Endothelial cell of umbilical vein (primary cell): ENCODE results near the gene CAPN2. TPM values are rescaled to one million over a fixed set of nuclear protein-coding genes. Genes with fewer than 3 reads are reported as not detected.

ENCODE experiments used
- BruUV-seq: library from RNA; stranded (reverse); fragments of 400-500 nt; replicated peaks from 2 replicates; lab custom pipeline; 2021; lab: Mats Ljungman, UMichigan
- CTCF ChIA-PET: fragments of 300-600, 350-600 bp; sonication (Branson Sonifier 250); formaldehyde crosslinking; loops from one replicate; lab custom pipeline; 2021; ENCODE audit warnings: antibody characterized with exemption, inconsistent platforms; lab: Charles Lee
- POLR2A ChIA-PET: fragments of 300-600, 350-600 bp; sonication (Branson Sonifier 250); formaldehyde crosslinking; loops from one replicate; lab custom pipeline; 2021; ENCODE audit warnings: antibody characterized with exemption, inconsistent platforms; lab: Charles Lee
- DNase-seq: peaks from one replicate; pipeline ENCODE4 v3.0.0-alpha.2; 2011; ENCODE audit warnings: low read depth, low spot score
- FAIRE-seq: peaks from 2 replicates; lab custom pipeline; 2011; peaks lifted over from hg19 to GRCh38; lab: Jason Lieb, UNC
- H2AFZ ChIP-seq: 2 replicates; pipeline ENCODE4 v1.6.0; 2012; ENCODE audit warnings: low read depth, low read length, control low read depth, inconsistent platforms
- H3K27ac ChIP-seq: 2 replicates; pipeline ENCODE4 v1.5.1; 2011; ENCODE audit warnings: low read depth, mild to moderate bottlenecking, control low read depth, low read length, moderate library complexity; ENCODE audit not compliant: insufficient read depth
- H3K27me3 ChIP-seq, 2 experiments: 2 replicates each; pipeline versions ENCODE4 v1.6.0 to v1.6.1; 2011; ENCODE audit warnings: low read length in 2 of 2, mixed read lengths in 1 of 2; ENCODE audit not compliant: control insufficient read depth in 2 of 2, insufficient read depth in 2 of 2
- H3K36me3 ChIP-seq, 2 experiments: 2 replicates in 1 of 2; 3 replicates in 1 of 2; pipeline ENCODE4 v1.5.1; 2011; ENCODE audit warnings: low read length in 2 of 2, mild to moderate bottlenecking in 1 of 2, moderate library complexity in 1 of 2; ENCODE audit not compliant: control insufficient read depth in 2 of 2, insufficient read depth in 2 of 2; ENCODE audit errors: extremely low read depth in 1 of 2
- H3K4me1 ChIP-seq: 3 replicates; pipeline ENCODE4 v1.5.1; 2011; ENCODE audit warnings: mild to moderate bottlenecking, low read length; ENCODE audit not compliant: control insufficient read depth, insufficient read depth; ENCODE audit errors: extremely low read depth
- H3K4me2 ChIP-seq: 2 replicates; pipeline ENCODE4 v1.6.1; 2011; ENCODE audit warnings: low read length, control low read depth, mixed read lengths; ENCODE audit not compliant: insufficient read depth
- H3K4me3 ChIP-seq, 3 experiments: fragments of 200-600 bp in 1 of 3; sonication (generic), shearing (Covaris generic) in 1 of 3; replicated peaks in 1 of 3; 2 replicates each; pipeline ENCODE4 v1.5.1; 2011 to 2016; ENCODE audit warnings: control low read depth in 3 of 3, low read length in 3 of 3, mild to moderate bottlenecking in 2 of 3, inconsistent platforms in 1 of 3, low read depth in 1 of 3, moderate library complexity in 1 of 3; ENCODE audit not compliant: insufficient read depth in 1 of 3
- H3K79me2 ChIP-seq: 2 replicates; pipeline ENCODE4 v1.6.0; 2012; ENCODE audit warnings: low read length, inconsistent platforms; ENCODE audit not compliant: control insufficient read depth, insufficient read depth
- H3K9ac ChIP-seq: replicated peaks from 2 replicates; pipeline ENCODE3; 2011; ENCODE audit warnings: low read length, control low read depth; ENCODE audit not compliant: insufficient read depth; ENCODE audit errors: extremely low read depth
- H3K9me1 ChIP-seq: replicated peaks from 3 replicates; pipeline ENCODE4 v1.6.0; 2011; ENCODE audit warnings: mild to moderate bottlenecking, low read length; ENCODE audit not compliant: control insufficient read depth, insufficient read depth; ENCODE audit errors: extremely low read depth
- H3K9me3 ChIP-seq: replicated peaks from 2 replicates; pipeline ENCODE4 v1.5.1; 2012; ENCODE audit warnings: low read length, inconsistent platforms; ENCODE audit not compliant: control insufficient read depth, insufficient read depth
- H4K20me1 ChIP-seq: replicated peaks from 2 replicates; pipeline ENCODE3; 2011; ENCODE audit warnings: mild to moderate bottlenecking, low read length; ENCODE audit not compliant: control insufficient read depth, insufficient read depth; ENCODE audit errors: extremely low read depth
- EZH2 ChIP-seq: IDR thresholded peaks from 2 replicates; pipeline ENCODE4 v1.6.1; 2012; ENCODE audit warnings: borderline replicate concordance, low read depth, mild to moderate bottlenecking, moderate library complexity, low read length, inconsistent platforms; ENCODE audit not compliant: severe bottlenecking
- FOS ChIP-seq: IDR thresholded peaks from 2 replicates; pipeline ENCODE4 v1.6.1; 2011; ENCODE audit warnings: mild to moderate bottlenecking, low read length, moderate library complexity, borderline replicate concordance; ENCODE audit not compliant: insufficient read depth
- GATA2 ChIP-seq: IDR thresholded peaks from 2 replicates; pipeline ENCODE4 v1.7.0; 2011; ENCODE audit warnings: low read depth, mild to moderate bottlenecking, moderate library complexity, mixed read lengths, low read length; ENCODE audit not compliant: insufficient read length, insufficient read depth
- JUN ChIP-seq: IDR thresholded peaks from 2 replicates; pipeline ENCODE4 v1.6.1; 2011; ENCODE audit warnings: borderline replicate concordance, low read depth; ENCODE audit not compliant: insufficient read length, insufficient read depth
- MYC ChIP-seq: IDR thresholded peaks from one replicate; pipeline ENCODE4 v1.6.1; 2011; ENCODE audit warnings: mild to moderate bottlenecking, low read depth, low read length
- POLR2A ChIP-seq: IDR thresholded peaks from 2 replicates; pipeline ENCODE4 v1.6.1; 2012; ENCODE audit warnings: low read depth, mild to moderate bottlenecking, control low read depth, low read length
- POLR2AphosphoS5 ChIP-seq: IDR thresholded peaks from 2 replicates; pipeline ENCODE4 v1.6.1; 2012; ENCODE audit warnings: low read depth, mild to moderate bottlenecking, control low read depth, low read length, moderate library complexity; ENCODE audit not compliant: insufficient read depth
- dilution Hi-C: fragments of 300-500 bp; cut with MboI; formaldehyde crosslinking; loops from one replicate; pipeline ENCODE4 v1.15.0; 2019; ENCODE audit warnings: low sequenced_read_pairs; ENCODE audit not compliant: extremely low pct_ligation_motif_present
- intact Hi-C: fragments of 100-400 bp; cut with micrococcal nuclease; formaldehyde crosslinking; loops from one replicate; pipeline ENCODE4 v1.10.0; 2022
- polyA plus RNA-seq, 4 experiments: library from polyadenylated mRNA; depleted of rRNA in 3 of 4; stranded (reverse) in 3 of 4; unstranded in 1 of 4; fragments of >200 nt; gene quantifications; 2 replicates each; pipeline versions ENCODE4 v1.2.1 to v1.2.3, GENCODE V29; 2011 to 2012; ENCODE audit warnings: missing spikeins in 1 of 4
- total RNA-seq: library from RNA; stranded (reverse); gene quantifications from 2 replicates; pipeline ENCODE4 v1.2.3, GENCODE V29; 2021
- TF ChIP-seq, protein P1 (sequence below): IDR thresholded peaks from 2 replicates; pipeline ENCODE4 v1.6.1; 2011; ENCODE audit not compliant: insufficient read depth, insufficient read length
- TF ChIP-seq, protein P2 (sequence below), 2 donors: IDR thresholded peaks; 1 replicate in 1 of 2; 2 replicates in 1 of 2; pipeline ENCODE4 v1.5.1; 2011; ENCODE audit warnings: low read length in 2 of 2, mild to moderate bottlenecking in 2 of 2, moderate library complexity in 2 of 2, control low read depth in 1 of 2, inconsistent platforms in 1 of 2, low read depth in 1 of 2; ENCODE audit not compliant: insufficient read depth in 1 of 2; ENCODE audit errors: extremely low read depth in 1 of 2

CAPN2 gene
- total and polyA plus RNA-seq, 2 donors (not counting 3 experiments of a cell fraction or from before 2014, with no cell fraction given) = 110 to 420 TPM

- Histone ChIP-seq H3K27ac (no peak overlapping the region), H3K36me3 (peaks cover 22 to 30% of the 10 kb centered on the region in 2 experiments), H3K4me3 (no peak overlapping the region), H3K9me1 (no peaks in the 10 kb centered on the region), H3K4me1 (peaks cover 56% of the 10 kb centered on the region), H3K79me2 (peaks cover 98% of the 10 kb centered on the region), H3K4me2 (no peak overlapping the region), H4K20me1 (no peaks in the 10 kb centered on the region), H3K9me3 (no peaks in the 10 kb centered on the region), H2AFZ (no peak overlapping the region), H3K9ac (no peak overlapping the region), H3K27me3 (no peaks in the 10 kb centered on the region)
- no peak for DNase-seq
- intact Hi-C loops = no loop called here
- BruUV-seq = no TSS peak
- no peak for FAIRE-seq
- TF ChIP-seq POLR2A (no peak), GATA2 (no peak), MYC (no peak), JUN (no peak)
- TF ChIP-seq, protein P1, sequence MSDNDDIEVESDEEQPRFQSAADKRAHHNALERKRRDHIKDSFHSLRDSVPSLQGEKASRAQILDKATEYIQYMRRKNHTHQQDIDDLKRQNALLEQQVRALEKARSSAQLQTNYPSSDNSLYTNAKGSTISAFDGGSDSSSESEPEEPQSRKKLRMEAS = no peak
- dilution Hi-C loops = no loop called here
- ChIA-PET CTCF (interaction anchor here (1.2 to 2.9 kb wide), 7 partner anchors 8 to 93 kb away, joined by 3 to 13 read pairs (median 5); no protein-coding TSS in a partner anchor), POLR2A (no interaction called here)
Observed at GRCh38 chr1:223718850-223719249, 6.5 kb downstream of the CAPN2 start.

DNA sequence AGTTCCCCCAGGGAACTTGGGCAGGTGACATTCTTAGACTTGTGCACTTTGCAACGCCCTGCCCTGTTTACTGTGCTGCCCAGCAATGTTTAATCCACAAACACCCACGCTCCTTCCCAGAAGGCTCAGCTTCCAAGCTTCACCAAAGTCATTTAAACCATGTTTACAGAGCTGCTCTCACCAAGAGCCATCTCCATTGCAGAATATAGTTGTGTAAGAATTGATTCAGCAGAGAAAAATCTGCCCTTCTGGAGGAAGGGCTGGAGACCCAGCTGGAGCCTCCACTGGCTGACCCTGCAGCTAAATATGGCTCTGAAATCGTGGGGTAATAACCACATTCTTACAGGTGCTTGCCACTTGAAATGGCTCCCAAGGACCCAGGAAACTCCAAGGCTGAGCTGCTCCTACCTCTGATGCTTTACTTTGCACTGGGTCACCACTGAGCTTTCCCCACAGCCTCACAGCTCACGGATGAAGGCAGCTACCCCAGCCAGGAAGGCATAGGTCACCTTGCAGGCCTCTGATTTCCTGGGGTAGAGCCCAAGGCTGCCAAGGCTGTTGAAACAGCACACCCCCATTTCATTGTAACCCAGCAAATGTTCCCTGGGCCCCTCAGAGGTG is 8.7 kb downstream of the CAPN2 start:
- no peaks in the 10 kb centered on the region for H3K27me3 ChIP-seq
- intact Hi-C loops = no loop called here
- no peak overlapping the region for H2AFZ ChIP-seq
- H3K9me1 ChIP-seq = no peaks in the 10 kb centered on the region
- peaks cover 92% of the 10 kb centered on the region for H3K79me2 ChIP-seq
- TF ChIP-seq POLR2A = no peak
- TF ChIP-seq, protein P2, sequence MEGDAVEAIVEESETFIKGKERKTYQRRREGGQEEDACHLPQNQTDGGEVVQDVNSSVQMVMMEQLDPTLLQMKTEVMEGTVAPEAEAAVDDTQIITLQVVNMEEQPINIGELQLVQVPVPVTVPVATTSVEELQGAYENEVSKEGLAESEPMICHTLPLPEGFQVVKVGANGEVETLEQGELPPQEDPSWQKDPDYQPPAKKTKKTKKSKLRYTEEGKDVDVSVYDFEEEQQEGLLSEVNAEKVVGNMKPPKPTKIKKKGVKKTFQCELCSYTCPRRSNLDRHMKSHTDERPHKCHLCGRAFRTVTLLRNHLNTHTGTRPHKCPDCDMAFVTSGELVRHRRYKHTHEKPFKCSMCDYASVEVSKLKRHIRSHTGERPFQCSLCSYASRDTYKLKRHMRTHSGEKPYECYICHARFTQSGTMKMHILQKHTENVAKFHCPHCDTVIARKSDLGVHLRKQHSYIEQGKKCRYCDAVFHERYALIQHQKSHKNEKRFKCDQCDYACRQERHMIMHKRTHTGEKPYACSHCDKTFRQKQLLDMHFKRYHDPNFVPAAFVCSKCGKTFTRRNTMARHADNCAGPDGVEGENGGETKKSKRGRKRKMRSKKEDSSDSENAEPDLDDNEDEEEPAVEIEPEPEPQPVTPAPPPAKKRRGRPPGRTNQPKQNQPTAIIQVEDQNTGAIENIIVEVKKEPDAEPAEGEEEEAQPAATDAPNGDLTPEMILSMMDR (IDR thresholded peaks at IDR 0.05; ENCODE audit: extremely low read depth in 1 of 2, insufficient read depth in 1 of 2, low read depth in 1 of 2, low read length in 2 of 2) = no peak
- no peak for TF ChIP-seq POLR2AphosphoS5
- no peak for TF ChIP-seq FOS
- TF ChIP-seq MYC = no peak
- no peak for TF ChIP-seq EZH2
- no peak for TF ChIP-seq JUN
- TF ChIP-seq, protein P1 = no peak
- no peak for TF ChIP-seq GATA2
- ChIA-PET CTCF (interaction anchor here (0.9 to 1.9 kb wide), 5 partner anchors 9 to 28 kb away, joined by 4 to 15 read pairs (median 5); partner anchors contain the start of gene CAPN2), POLR2A (interaction anchor here (0.9 kb wide), 1 partner anchor 13 kb away, joined by 3 read pairs; no protein-coding TSS in a partner anchor)
- H3K36me3 ChIP-seq = peaks cover 24 to 30% of the 10 kb centered on the region in 2 experiments
- H3K4me2 ChIP-seq = no peak overlapping the region
- H3K9ac ChIP-seq = no peak overlapping the region
- no peak overlapping the region for H3K27ac ChIP-seq
- no TSS peak for BruUV-seq
- no peaks in the 10 kb centered on the region for H3K9me3 ChIP-seq
- no peak overlapping the region for H3K4me3 ChIP-seq
- H3K4me1 ChIP-seq = peaks cover 40% of the 10 kb centered on the region
- H4K20me1 ChIP-seq = no peaks in the 10 kb centered on the region
- dilution Hi-C loops = no loop called here
- FAIRE-seq = peak; percentile 82
- peak; percentile 24 for DNase-seq
